Thyroid gland (tissue), 4 donors: ENCODE data around the gene SDSL. TPM values are rescaled to one million over a fixed set of nuclear protein-coding genes. Genes with fewer than 3 reads are reported as not detected.

Experiments
- DNase-seq, 2 donors: peaks; one replicate each; pipeline ENCODE4 v3.0.0-alpha.2; 2019
- H3K27ac ChIP-seq, 3 donors: fragments of 200-600 bp; sonication (generic); 1 replicate in 2 of 3; 2 replicates in 1 of 3; pipeline ENCODE4 v1.5.1; 2016 to 2019; ENCODE audit warnings: mild to moderate bottlenecking in 1 of 3, moderate library complexity in 1 of 3
- H3K27me3 ChIP-seq: fragments of 200-600 bp; sonication (generic); one replicate; pipeline ENCODE4 v1.5.1; 2019
- H3K36me3 ChIP-seq, 2 donors: fragments of 200-600 bp; sonication (generic); one replicate each; pipeline ENCODE4 v1.5.1; 2016 to 2019
- H3K4me1 ChIP-seq, 2 donors: fragments of 200-600 bp; sonication (generic); one replicate each; pipeline ENCODE4 v1.5.1; 2017 to 2019
- H3K4me3 ChIP-seq, 3 donors: fragments of 200-600 bp; sonication (generic); replicated peaks in 1 of 3; 1 replicate in 2 of 3; 2 replicates in 1 of 3; pipeline ENCODE4 v1.5.1; 2016; ENCODE audit warnings: mild to moderate bottlenecking in 1 of 3
- H3K9me3 ChIP-seq: fragments of 200-600 bp; sonication (generic); one replicate; pipeline ENCODE4 v1.5.1; 2017
- CTCF ChIP-seq, 6 experiments: fragments of 200-600 bp in 3 of 6; fragments of 450-650 bp in 3 of 6; sonication (generic) in 3 of 6; IDR thresholded peaks; one replicate each; pipeline ENCODE4 v1.5.1; 2016 to 2019; ENCODE audit warnings: antibody characterized with exemption in 6 of 6, mild to moderate bottlenecking in 2 of 6, inconsistent platforms in 1 of 6, moderate library complexity in 1 of 6
- POLR2A ChIP-seq, 2 donors: fragments of 450-650 bp; IDR thresholded peaks; one replicate each; pipeline ENCODE4 v1.6.1; 2017; ENCODE audit warnings: antibody characterized with exemption in 2 of 2, mild to moderate bottlenecking in 2 of 2, moderate library complexity in 1 of 2
- WGBS, 2 donors: methylation state at CpG; one replicate each; pipeline ENCODE4 v1.1.5; 2017; 5-methylcytosine and 5-hydroxymethylcytosine counted together
- intact Hi-C: fragments of 100-400 bp; cut with DNase I; formaldehyde crosslinking; loops from one replicate; pipeline ENCODE4 v1.15.1; 2023
- total RNA-seq, 4 donors: library from RNA; depleted of rRNA; stranded (reverse); fragments of >200 nt; gene quantifications; one replicate each; pipeline ENCODE4 v1.2.3, GENCODE V29; 2016

Gene SDSL
- total RNA-seq, 4 donors from 2014 or later = 13.6 to 42.2 (median 27.5) TPM

GRCh38 chr12:113466454-113467141 lies 44.4 kb downstream of the SDSL start:
- intact Hi-C loops = loop anchor here (10.0 kb wide), 1 partner anchor 448 kb away; no protein-coding TSS in a partner anchor

GRCh38 chr12:113467142-113467501 lies 44.9 kb downstream of the SDSL start:
- H3K27me3 ChIP-seq = peaks cover 59% of the 10 kb centered on the region
- no peak overlapping the region for H3K27ac ChIP-seq
- no peaks in the 10 kb centered on the region for H3K9me3 ChIP-seq
- H3K36me3 ChIP-seq = no peaks in the 10 kb centered on the region
- intact Hi-C loops = loop anchor here (10.0 kb wide), 1 partner anchor 448 kb away; no protein-coding TSS in a partner anchor
- peaks cover 37 to 52% of the 10 kb centered on the region in 2 donors for H3K4me1 ChIP-seq
- 2 to 10% methylated on average over 2 to 28 of the region's 31 CpGs for WGBS, 2 donors
- no peak for DNase-seq
- TF ChIP-seq CTCF (IDR thresholded peaks at IDR 0.05) = no peak
- TF ChIP-seq POLR2A (IDR thresholded peaks at IDR 0.05) = no peak
- H3K4me3 ChIP-seq = peak overlapping the region in 2 of 3 donors; percentile 18 to 34

More at GRCh38 chr12:113466454-113467141, 44.4 kb downstream of the SDSL start:
- WGBS, 2 donors = 10 to 12% methylated on average over 23 to 25 of the region's 26 CpGs
- H3K27ac ChIP-seq = no peak overlapping the region
- no peak overlapping the region for H3K4me3 ChIP-seq
- no peaks in the 10 kb centered on the region for H3K9me3 ChIP-seq
- H3K27me3 ChIP-seq = peaks cover 59% of the 10 kb centered on the region
- H3K36me3 ChIP-seq = no peaks in the 10 kb centered on the region
- TF ChIP-seq CTCF (IDR thresholded peaks at IDR 0.05) = no peak
- no peak for TF ChIP-seq POLR2A (IDR thresholded peaks at IDR 0.05)
- no peak for DNase-seq
- H3K4me1 ChIP-seq = peaks cover 37 to 52% of the 10 kb centered on the region in 2 donors

- no peaks in the 10 kb centered on the region for H3K9me3 ChIP-seq
- H3K27ac ChIP-seq = no peak overlapping the region
- TF ChIP-seq CTCF (IDR thresholded peaks at IDR 0.05) = no peak
- TF ChIP-seq POLR2A (IDR thresholded peaks at IDR 0.05) = no peak
- no peak for DNase-seq
- peaks cover 35 to 49% of the 10 kb centered on the region in 2 donors for H3K4me1 ChIP-seq
- intact Hi-C loops = loop anchor here (10.0 kb wide), 1 partner anchor 447 kb away; no protein-coding TSS in a partner anchor
- WGBS, 2 donors = 0 to 1% methylated on average over 9 to 17 of the region's 78 CpGs
- peaks cover 57% of the 10 kb centered on the region for H3K27me3 ChIP-seq
- no peaks in the 10 kb centered on the region for H3K36me3 ChIP-seq
- peak overlapping the region in 2 of 3 donors; percentile 18 to 34 for H3K4me3 ChIP-seq
Observed at GRCh38 chr12:113467502-113468364, 45.6 kb downstream of the SDSL start.

- no peak for TF ChIP-seq CTCF (IDR thresholded peaks at IDR 0.05)
- no peak for TF ChIP-seq POLR2A (IDR thresholded peaks at IDR 0.05)
- H3K4me1 ChIP-seq = peaks cover 27 to 40% of the 10 kb centered on the region in 2 donors
- H3K27me3 ChIP-seq = peaks cover 49% of the 10 kb centered on the region
- H3K27ac ChIP-seq = no peak overlapping the region
- WGBS, 2 donors = 2 to 12% methylated on average over 7 to 35 of the region's 38 CpGs
- no peak for DNase-seq
- H3K36me3 ChIP-seq = no peaks in the 10 kb centered on the region
- no peaks in the 10 kb centered on the region for H3K9me3 ChIP-seq
- H3K4me3 ChIP-seq = no peak overlapping the region
- intact Hi-C loops = loop anchor here (10.0 kb wide), 1 partner anchor 446 kb away; no protein-coding TSS in a partner anchor
Observed at GRCh38 chr12:113468365-113469223, 46.4 kb downstream of the SDSL start.
